ENCODE data around the gene ABTB2. TPM values are rescaled to one million over a fixed set of nuclear protein-coding genes. Genes with fewer than 3 reads are reported as not detected.

Gene ABTB2
- polyA plus RNA-seq, 1 donor from 2014 or later = 0.68 TPM

- H2AFZ ChIP-seq (ENCODE audit: low read depth, low read length) = no peak overlapping the region
- H4K20me1 ChIP-seq (ENCODE audit: insufficient read depth) = no peaks in the 10 kb centered on the region
- H3K4me3 ChIP-seq (ENCODE audit: low read length) = no peak overlapping the region
- H3K9me2 ChIP-seq (ENCODE audit: insufficient read depth, low read length) = no peaks in the 10 kb centered on the region
- H3K4me2 ChIP-seq (ENCODE audit: low read length) = no peak overlapping the region
- no peak for TF ChIP-seq CTCF (IDR thresholded peaks at IDR 0.05; ENCODE audit: poor library complexity, severe bottlenecking)
- TF ChIP-seq REST (IDR thresholded peaks at IDR 0.05; ENCODE audit: borderline replicate concordance) = no peak
- TF ChIP-seq EZH2 (IDR thresholded peaks at IDR 0.05; ENCODE audit: borderline replicate concordance, insufficient read depth, low read length, poor library complexity, severe bottlenecking) = no peak
- TF ChIP-seq RAD21 (conservative IDR thresholded peaks at IDR 0.05) = no peak
- no peak for TF ChIP-seq MXI1 (conservative IDR thresholded peaks at IDR 0.05; ENCODE audit: poor library complexity, severe bottlenecking)
- TF ChIP-seq SMC3 (conservative IDR thresholded peaks at IDR 0.05; ENCODE audit: poor library complexity) = no peak
- no peak for TF ChIP-seq TAF1 (IDR thresholded peaks at IDR 0.05; ENCODE audit: low read depth)
- TF ChIP-seq EP300 (conservative IDR thresholded peaks at IDR 0.05; ENCODE audit: poor library complexity, severe bottlenecking) = no peak
- TF ChIP-seq POLR2AphosphoS5 (IDR thresholded peaks at IDR 0.05) = no peak
- H3K36me3 ChIP-seq (ENCODE audit: insufficient read depth, low read length) = no peaks in the 10 kb centered on the region
- H3K9ac ChIP-seq (ENCODE audit: low read length) = no peak overlapping the region
- no peaks in the 10 kb centered on the region for H3K9me3 ChIP-seq (ENCODE audit: low read length)
- H3K27ac ChIP-seq (ENCODE audit: low read length) = no peak overlapping the region
- H3K79me2 ChIP-seq (replicated peaks; ENCODE audit: insufficient read depth, low read length) = no peaks in the 10 kb centered on the region
- no peaks in the 10 kb centered on the region for H3K27me3 ChIP-seq (ENCODE audit: insufficient read depth, low read depth, low read length)
- no peaks in the 10 kb centered on the region for H3F3A ChIP-seq (ENCODE audit: insufficient read depth, low read length, poor library complexity, severe bottlenecking)
Measured at GRCh38 chr11:34340653-34341052, 17.2 kb downstream of the ABTB2 start.

- Histone ChIP-seq H3K9me2 (ENCODE audit: insufficient read depth, low read length) (no peaks in the 10 kb centered on the region), H4K20me1 (ENCODE audit: insufficient read depth) (no peaks in the 10 kb centered on the region)
Measured at GRCh38 chr11:34339149-34340064, 18.4 kb downstream of the ABTB2 start.

More at GRCh38 chr11:34339149-34340064, 18.4 kb downstream of the ABTB2 start:
- no peak overlapping the region for H3K9ac ChIP-seq (ENCODE audit: low read length)
- no peak for TF ChIP-seq POLR2AphosphoS5 (IDR thresholded peaks at IDR 0.05)
- TF ChIP-seq MXI1 (conservative IDR thresholded peaks at IDR 0.05; ENCODE audit: poor library complexity, severe bottlenecking) = no peak
- no peak overlapping the region for H2AFZ ChIP-seq (ENCODE audit: low read depth, low read length)
- no peaks in the 10 kb centered on the region for H3F3A ChIP-seq (ENCODE audit: insufficient read depth, low read length, poor library complexity, severe bottlenecking)
- H3K36me3 ChIP-seq (ENCODE audit: insufficient read depth, low read length) = no peaks in the 10 kb centered on the region
- H3K27ac ChIP-seq (ENCODE audit: low read length) = no peak overlapping the region
- H3K27me3 ChIP-seq (ENCODE audit: insufficient read depth, low read depth, low read length) = no peaks in the 10 kb centered on the region
- no peaks in the 10 kb centered on the region for H3K9me3 ChIP-seq (ENCODE audit: low read length)
- H3K79me2 ChIP-seq (replicated peaks; ENCODE audit: insufficient read depth, low read length) = no peaks in the 10 kb centered on the region
- no peak overlapping the region for H3K4me2 ChIP-seq (ENCODE audit: low read length)
- no peak overlapping the region for H3K4me3 ChIP-seq (ENCODE audit: low read length)

Measured in neural cell (in vitro differentiated cells).